ENCODE data around the gene GNAQ.

Gene GNAQ

GRCh38 chr9:77806741-77807140, 224.9 kb downstream of the GNAQ start:
- DNase-seq (ENCODE audit: low read depth): no peak
- no peak for TF ChIP-seq CTCF (IDR thresholded peaks at IDR 0.05; ENCODE audit: insufficient read depth, low read depth, low read length, missing control alignments)
- H3K4me3 ChIP-seq (ENCODE audit: low read depth, low read length): no peak overlapping the region

DNA sequence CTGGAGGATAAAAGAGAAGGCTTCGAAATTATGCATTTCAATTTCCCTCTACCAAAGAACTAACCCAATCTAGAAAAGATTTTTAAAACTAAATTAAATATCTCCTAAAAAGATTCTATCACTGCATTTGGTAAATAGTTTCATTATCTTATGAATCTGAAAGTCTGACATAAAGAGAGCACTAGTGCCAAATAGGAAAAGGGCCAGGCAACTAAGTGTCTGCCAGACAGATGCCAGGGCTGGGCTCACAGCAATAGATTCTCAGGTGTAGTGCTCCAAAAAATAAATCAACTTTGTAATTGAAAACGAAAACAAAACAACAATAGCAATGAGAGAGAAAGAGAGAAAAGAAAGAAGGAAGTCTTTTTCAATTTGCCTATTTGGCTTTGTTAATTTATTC, 225.8 kb downstream of the GNAQ start:
- no peak for TF ChIP-seq CTCF (IDR thresholded peaks at IDR 0.05; ENCODE audit: insufficient read depth, low read depth, low read length, missing control alignments)
- no peak for DNase-seq (ENCODE audit: low read depth)
- H3K4me3 ChIP-seq (ENCODE audit: low read depth, low read length): no peak overlapping the region

DNA sequence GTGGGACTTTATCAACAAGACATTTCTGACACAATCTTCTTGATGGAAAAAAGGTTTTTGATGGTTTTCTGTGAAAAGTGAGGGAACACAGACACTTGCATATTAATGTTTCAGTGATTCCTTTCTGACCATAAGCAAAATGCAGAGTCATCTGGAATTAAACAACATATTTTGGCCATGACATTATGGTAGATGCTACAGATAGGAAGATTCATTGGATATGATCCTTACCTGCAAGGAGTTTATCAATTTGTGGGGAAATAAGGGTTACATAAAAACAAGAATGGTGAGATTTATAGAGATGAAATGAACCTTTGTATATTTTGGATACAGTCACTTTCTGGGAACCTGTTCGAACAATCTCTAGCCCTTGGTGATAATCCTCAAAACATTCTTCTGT, 228.2 kb downstream of the GNAQ start:
- no peak for TF ChIP-seq CTCF (IDR thresholded peaks at IDR 0.05; ENCODE audit: insufficient read depth, low read depth, low read length, missing control alignments)
- DNase-seq (ENCODE audit: low read depth): no peak
- H3K4me3 ChIP-seq (ENCODE audit: low read depth, low read length): no peak overlapping the region

DNA sequence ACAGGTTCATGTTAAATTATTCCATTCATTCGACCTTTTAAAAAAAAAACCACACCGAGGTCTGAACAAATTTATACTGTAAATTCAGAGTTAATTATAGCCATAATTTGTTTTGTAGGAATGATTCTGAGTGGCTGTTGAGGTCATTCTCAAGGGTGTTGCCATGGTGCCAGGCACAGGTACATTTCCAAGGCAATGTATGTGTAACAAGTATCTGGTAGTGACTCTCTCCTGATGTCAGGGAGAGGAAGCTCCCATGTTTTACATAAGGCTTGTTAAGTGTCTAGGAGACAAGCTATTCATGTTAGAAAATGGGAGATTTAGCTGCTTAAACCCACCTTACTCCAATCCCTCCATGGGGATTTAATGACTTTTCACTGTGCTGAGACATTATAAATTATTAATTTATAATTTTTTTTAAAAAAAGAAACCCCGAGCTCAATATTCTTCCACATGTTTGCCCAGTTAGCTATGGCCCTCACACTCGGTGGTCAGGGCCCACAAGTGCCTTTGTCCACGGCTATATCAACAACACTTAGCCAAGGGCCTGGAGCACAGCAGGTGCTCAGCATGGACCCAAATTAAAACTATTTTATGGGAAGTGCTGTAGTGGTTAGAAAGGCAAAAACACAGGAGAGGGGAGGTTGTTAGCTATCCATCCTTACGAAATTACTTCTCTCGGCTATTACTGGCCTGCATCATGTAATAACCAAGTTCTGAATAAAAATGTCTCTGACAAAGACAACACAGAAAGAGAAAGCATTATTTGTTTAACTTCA, 228.9 kb downstream of the GNAQ start:
- no peak for TF ChIP-seq CTCF (IDR thresholded peaks at IDR 0.05; ENCODE audit: insufficient read depth, low read depth, low read length, missing control alignments)
- DNase-seq (ENCODE audit: low read depth): no peak
- H3K4me3 ChIP-seq (ENCODE audit: low read depth, low read length): no peak overlapping the region

GRCh38 chr9:77802064-77802463, 229.5 kb downstream of the GNAQ start:
- no peak for TF ChIP-seq CTCF (IDR thresholded peaks at IDR 0.05; ENCODE audit: insufficient read depth, low read depth, low read length, missing control alignments)
- DNase-seq (ENCODE audit: low read depth): no peak
- no peak overlapping the region for H3K4me3 ChIP-seq (ENCODE audit: low read depth, low read length)

DNA sequence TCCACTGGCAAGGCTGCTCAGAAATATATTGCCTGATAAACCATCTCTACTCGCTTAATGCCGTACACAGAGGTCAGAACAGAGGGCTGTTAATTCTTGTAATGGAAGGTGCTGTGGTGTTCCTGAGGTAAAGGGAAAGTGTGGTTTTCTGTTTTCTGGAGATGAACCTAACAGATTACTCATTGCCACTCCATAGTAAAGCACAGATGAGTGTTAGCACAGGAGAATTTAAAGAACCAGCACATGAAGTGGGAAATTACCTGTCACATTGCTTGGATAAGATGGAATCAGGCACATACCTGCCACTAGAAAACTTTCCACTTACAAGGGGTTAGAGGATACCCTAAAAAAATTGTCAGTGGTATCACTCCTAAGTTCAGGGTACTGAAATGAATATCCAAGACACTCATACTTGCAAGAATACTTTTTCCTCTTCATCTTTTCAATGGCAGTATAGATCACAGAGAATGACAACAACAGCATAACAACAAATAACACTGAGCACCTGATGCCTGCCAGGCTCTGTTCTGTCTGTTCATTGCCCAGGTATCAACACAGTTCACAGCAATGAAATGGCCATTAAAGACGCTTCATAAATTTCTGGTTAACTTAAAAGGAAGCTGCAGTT, 230.6 kb downstream of the GNAQ start:
- no peak for TF ChIP-seq CTCF (IDR thresholded peaks at IDR 0.05; ENCODE audit: insufficient read depth, low read depth, low read length, missing control alignments)
- no peak overlapping the region for H3K4me3 ChIP-seq (ENCODE audit: low read depth, low read length)

More for the DNA sequence above, 230.6 kb downstream of the GNAQ start:
- no peak for DNase-seq (ENCODE audit: low read depth)
